ENCODE results near the gene IQSEC1. TPM values are rescaled to one million over a fixed set of nuclear protein-coding genes. Genes with fewer than 3 reads are reported as not detected.

Gene IQSEC1
- total RNA-seq, 1 donor from 2014 or later = 211 TPM

GRCh38 chr3:13046569-13047274 is 26.5 kb downstream of the IQSEC1 start:
- Mint-ChIP-seq H3K4me1 (ENCODE audit: low read depth, unreplicated experiment) (peaks cover 52% of the 10 kb centered on the region), H3K27ac (ENCODE audit: unreplicated experiment) (peak overlapping the region; percentile 91), H3K27me3 (ENCODE audit: unreplicated experiment) (peaks cover 9% of the 10 kb centered on the region), H3K9me3 (ENCODE audit: unreplicated experiment) (peaks cover 13% of the 10 kb centered on the region), H3K4me3 (ENCODE audit: unreplicated experiment) (peak overlapping the region; percentile 22), H3K36me3 (ENCODE audit: unreplicated experiment) (no peaks in the 10 kb centered on the region)
- TF ChIP-seq CTCF (IDR thresholded peaks at IDR 0.05; ENCODE audit: partially characterized antibody, unreplicated experiment) = no peak
- peak; percentile 65 for DNase-seq

- H3K9me3 Mint-ChIP-seq (ENCODE audit: unreplicated experiment) = peaks cover 13% of the 10 kb centered on the region
- H3K27me3 Mint-ChIP-seq (ENCODE audit: unreplicated experiment) = peaks cover 13% of the 10 kb centered on the region
- H3K4me1 Mint-ChIP-seq (ENCODE audit: low read depth, unreplicated experiment) = peaks cover 53% of the 10 kb centered on the region
- no peak for TF ChIP-seq CTCF (IDR thresholded peaks at IDR 0.05; ENCODE audit: partially characterized antibody, unreplicated experiment)
- H3K27ac Mint-ChIP-seq (ENCODE audit: unreplicated experiment) = peak overlapping the region; percentile 91
- H3K36me3 Mint-ChIP-seq (ENCODE audit: unreplicated experiment) = no peaks in the 10 kb centered on the region
- peak; percentile 76 for DNase-seq
- peak overlapping the region; percentile 22 for H3K4me3 Mint-ChIP-seq (ENCODE audit: unreplicated experiment)
Observed at GRCh38 chr3:13045904-13046568, 27.2 kb downstream of the IQSEC1 start.

- TF ChIP-seq CTCF (IDR thresholded peaks at IDR 0.05; ENCODE audit: partially characterized antibody, unreplicated experiment) = no peak
- peaks cover 56% of the 10 kb centered on the region for H3K4me1 Mint-ChIP-seq (ENCODE audit: low read depth, unreplicated experiment)
- no peak for DNase-seq
- H3K27ac Mint-ChIP-seq (ENCODE audit: unreplicated experiment) = peak overlapping the region; percentile 91
- peaks cover 13% of the 10 kb centered on the region for H3K9me3 Mint-ChIP-seq (ENCODE audit: unreplicated experiment)
- H3K4me3 Mint-ChIP-seq (ENCODE audit: unreplicated experiment) = peak overlapping the region; percentile 22
- H3K36me3 Mint-ChIP-seq (ENCODE audit: unreplicated experiment) = no peaks in the 10 kb centered on the region
- H3K27me3 Mint-ChIP-seq (ENCODE audit: unreplicated experiment) = peaks cover 14% of the 10 kb centered on the region
Observed at GRCh38 chr3:13045241-13045903, 27.9 kb downstream of the IQSEC1 start.

GRCh38 chr3:13044496-13045240 is 28.6 kb downstream of the IQSEC1 start:
- TF ChIP-seq CTCF (IDR thresholded peaks at IDR 0.05; ENCODE audit: partially characterized antibody, unreplicated experiment) = no peak
- Mint-ChIP-seq H3K27me3 (ENCODE audit: unreplicated experiment) (peaks cover 14% of the 10 kb centered on the region), H3K9me3 (ENCODE audit: unreplicated experiment) (peaks cover 14% of the 10 kb centered on the region)

More at GRCh38 chr3:13044496-13045240, 28.6 kb downstream of the IQSEC1 start:
- Mint-ChIP-seq H3K27ac (ENCODE audit: unreplicated experiment) (peak overlapping the region; percentile 91), H3K4me3 (ENCODE audit: unreplicated experiment) (no peak overlapping the region), H3K36me3 (ENCODE audit: unreplicated experiment) (no peaks in the 10 kb centered on the region), H3K4me1 (ENCODE audit: low read depth, unreplicated experiment) (peaks cover 61% of the 10 kb centered on the region)
- DNase-seq = no peak

All from glutamatergic neuron (in vitro differentiated cells).